Stimulated activated CD4-positive, alpha-beta T cell treated with anti-CD3 and anti-CD28 coated beads, Interleukin-12 subunit alpha, Interleukin-12 subunit beta, amount 100 ng/mL, for 24 hours (primary cell): ENCODE results near the gene P2RX1.
A peak's percentile ranks its signal among the peaks of the same experiment; 100 is the strongest.

Source experiments
- DNase-seq, 2 experiments: peaks; one replicate each; pipeline ENCODE4 v3.0.0-alpha.2; 2020; ENCODE audit warnings: low read depth in 2 of 2

Gene P2RX1

DNA sequence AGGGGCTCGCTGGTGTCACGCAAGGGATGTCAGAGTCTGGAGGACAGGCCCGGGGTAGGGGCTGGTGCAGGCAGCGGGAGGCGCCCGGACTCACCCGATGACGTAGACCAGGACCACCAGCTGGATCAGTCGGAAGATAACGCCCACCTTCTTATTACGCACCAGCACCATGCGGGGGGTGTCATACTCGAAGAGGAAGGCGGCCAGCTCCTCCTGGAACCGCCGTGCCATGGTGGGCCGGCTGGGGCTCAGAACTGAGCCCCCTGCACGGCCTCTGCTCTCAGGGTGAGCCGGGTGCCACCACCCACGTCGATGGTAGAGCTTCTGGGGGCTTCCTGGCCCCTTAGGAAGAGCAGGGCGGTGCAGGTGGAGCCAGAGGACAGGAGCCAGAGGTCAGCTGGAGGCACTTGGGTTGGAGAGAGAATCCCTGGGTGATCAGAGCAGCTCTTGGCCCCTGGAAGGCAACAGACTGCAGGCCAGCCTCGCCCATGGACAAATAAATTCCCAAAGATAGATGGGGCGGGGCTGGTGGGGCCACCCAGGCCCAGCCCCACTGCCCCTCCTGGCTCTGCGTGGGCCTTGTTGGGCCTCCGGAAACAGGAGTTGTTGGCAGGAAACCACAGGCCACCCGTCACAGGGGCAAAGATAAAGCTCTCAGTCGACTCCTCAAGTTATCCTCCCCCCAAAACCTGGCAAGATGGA lies at the start of gene P2RX1:
Gene P2RX1 (minus strand): TSS at position 471 of the 702 bp plus-strand sequence. CDS start 240 bp downstream, at position 231.
- DNase-seq = no peak

DNA sequence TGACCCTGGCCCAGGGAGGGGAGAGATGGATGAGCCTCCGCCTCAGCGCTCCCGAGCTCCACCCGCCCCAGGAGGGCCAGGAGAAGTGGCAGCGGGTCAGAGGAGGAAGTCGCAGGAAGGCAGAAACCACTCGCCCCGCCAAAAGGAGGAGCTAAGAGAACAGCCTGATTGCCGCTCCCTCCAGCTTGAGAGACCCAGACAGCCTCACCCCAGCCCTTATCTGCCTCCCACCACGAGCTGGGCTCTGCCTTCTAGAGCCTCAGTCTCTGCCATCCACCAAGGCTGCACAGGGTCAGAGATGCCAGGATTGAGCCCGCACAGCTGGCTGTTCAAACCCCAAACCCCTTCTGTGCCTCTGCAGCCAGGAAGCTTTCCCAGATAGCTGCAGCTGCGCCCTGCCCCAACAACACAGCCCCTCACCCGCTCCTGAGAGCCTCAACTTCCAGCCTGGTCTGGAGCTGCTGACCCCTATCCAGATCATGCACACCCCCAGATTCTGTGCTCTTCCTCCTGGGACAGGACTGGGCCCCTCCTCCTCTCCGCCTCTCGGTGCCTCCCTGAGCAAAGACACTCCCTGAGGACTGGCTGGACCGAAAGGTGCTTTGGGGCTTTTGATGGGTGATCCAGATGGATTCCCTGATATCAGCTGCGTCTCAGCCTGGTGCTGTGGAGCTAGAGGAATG lies 49.0 kb upstream of the P2RX1 start:
- peak; percentile 44 to 72 for DNase-seq

DNA sequence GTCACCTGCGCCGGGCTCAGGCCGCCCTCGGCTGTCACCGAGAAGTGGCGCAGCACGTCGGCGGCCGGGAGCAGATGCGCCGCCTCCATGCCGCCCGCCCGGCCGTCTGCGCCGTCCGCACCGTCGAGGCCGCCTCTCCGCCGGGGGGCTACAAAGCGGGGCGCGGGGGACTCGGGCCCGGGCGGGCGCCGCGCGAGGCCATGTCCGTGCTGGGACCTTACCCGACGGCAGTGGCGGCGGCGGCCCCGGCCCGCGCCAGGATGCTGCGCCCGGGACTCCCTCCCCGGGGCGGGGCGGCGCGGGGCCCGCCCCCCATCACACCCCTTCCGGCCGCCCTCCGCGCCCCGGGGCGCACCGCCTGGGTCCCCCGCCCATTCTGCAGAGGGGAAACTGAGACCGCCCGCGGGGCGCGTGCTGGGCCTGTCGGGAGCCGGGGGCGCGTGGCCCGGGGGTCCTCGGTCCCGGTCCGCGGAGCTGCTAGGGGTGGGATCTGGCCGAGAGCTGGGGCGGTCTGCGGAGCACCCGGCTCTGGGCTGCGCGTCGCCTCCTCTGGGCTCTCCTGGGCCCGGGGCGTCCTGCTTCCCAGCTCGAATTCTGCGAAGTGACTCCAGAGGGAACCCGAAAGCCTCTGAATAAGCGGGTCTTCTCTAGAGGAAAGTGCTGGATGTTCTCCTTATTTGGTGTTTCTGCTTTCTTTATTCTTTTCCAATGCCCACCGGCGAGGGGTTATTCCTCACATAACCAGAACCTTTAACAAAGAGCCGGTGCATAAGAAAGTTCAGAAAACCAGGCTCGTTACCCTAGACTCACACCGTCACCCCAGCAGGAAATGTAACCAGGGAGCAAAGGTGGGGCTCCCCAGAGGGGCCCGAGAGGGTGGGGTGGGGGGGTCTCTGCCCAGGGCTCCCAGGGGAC lies 48.2 kb upstream of the P2RX1 start, which contains the start of gene ATP2A3:
Gene ATP2A3 (minus strand): TSS at position 235 of the 915 bp plus-strand sequence. CDS start 146 bp downstream, at position 89.
- DNase-seq = peak; percentile 37 to 59

DNA sequence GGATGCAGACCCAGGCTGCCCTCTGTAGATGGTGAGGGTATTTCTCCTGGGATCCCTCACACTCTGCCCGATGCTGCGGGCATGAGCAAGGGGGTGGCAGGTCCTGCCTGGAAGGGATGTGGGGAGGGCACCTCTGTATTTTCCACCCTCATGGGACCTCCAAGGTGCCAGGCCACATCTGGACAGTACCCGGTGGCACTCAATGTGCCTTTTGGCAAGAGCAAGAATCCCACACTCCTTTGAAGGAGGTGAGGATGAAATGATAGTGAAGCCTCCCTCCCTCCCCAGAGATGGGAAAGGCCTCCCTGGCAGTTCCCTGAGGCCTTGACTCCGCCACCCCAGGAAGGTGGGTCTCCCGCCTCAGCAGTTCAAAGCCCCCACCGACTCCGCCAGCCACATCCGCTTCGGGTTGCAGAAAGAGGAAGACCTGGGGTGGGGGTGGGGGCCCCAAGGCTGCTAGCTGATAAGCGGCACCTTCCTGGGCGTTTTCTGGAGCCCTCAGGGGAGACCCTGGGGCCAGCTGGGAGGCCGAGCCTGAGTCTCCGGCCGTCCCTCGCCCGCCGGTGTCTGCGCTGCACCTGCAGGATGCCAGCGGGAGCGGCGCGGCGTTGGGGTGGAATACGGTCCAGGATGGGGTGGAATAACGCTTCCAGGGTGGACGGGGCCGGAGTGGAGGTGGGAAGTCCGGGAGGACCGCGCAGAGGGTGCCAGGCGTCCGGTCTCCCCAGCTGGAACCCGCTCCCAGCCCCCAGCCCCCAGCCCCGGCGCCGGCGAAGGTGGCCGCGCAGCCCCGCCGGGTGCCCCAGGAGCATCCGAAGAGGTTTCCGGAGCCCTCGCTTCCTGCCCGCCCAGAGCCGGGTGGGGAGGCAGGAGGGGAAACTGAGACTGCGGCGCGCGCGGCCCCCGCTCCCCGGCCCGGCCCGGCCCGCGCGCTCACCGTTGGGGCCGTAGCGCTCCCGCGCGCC lies 47.3 kb upstream of the P2RX1 start:
- DNase-seq = peak; percentile 24 to 46

DNA sequence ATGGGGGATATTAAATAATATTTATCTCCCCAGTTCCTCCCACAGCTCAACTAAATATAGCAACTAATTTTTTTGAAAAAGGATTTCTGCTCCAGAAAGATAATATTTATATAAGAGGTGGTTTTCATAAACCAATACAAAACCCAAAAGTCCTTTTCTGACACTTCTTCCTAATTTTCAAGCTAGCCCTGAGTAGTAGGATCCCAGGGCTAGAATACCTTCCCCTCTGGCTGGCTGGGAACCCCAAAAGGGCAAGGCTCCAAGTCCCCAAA lies 46.6 kb upstream of the P2RX1 start:
- DNase-seq = no peak

DNA sequence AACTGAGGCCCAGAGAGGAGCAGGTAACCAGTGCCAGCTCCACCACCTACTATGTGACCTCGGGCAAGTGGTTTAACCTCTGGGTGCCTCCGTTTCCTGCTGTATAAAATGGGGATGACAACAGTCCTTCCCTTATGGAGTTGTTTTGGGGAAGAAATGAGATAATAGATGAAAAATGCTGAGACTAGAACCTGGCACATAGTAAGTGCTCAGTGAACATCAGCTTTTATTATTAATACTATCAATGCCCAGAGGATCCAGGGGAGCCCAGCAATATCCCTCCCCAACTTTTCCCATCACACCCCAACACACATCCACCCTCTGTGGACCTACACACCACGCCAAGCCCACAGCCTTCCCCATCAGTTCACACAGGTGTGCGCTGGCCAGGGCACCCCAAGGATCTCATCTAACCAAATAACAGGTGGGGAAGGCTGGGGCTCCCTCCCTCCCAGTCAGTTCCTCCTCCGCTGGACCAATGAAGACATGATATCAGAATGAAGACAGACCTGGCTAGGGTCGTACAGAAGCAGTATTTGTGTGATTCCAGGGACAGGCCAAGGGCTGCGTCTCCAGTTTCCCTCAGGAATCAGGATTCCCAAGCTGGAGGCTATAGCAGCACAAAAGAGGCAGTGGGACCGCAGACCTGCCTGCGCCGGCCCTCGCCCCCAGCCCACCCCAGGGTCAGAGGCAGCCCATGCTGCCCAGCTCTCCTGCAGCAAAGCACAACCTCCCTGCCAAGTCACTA lies 46.1 kb upstream of the P2RX1 start:
- no peak for DNase-seq

DNA sequence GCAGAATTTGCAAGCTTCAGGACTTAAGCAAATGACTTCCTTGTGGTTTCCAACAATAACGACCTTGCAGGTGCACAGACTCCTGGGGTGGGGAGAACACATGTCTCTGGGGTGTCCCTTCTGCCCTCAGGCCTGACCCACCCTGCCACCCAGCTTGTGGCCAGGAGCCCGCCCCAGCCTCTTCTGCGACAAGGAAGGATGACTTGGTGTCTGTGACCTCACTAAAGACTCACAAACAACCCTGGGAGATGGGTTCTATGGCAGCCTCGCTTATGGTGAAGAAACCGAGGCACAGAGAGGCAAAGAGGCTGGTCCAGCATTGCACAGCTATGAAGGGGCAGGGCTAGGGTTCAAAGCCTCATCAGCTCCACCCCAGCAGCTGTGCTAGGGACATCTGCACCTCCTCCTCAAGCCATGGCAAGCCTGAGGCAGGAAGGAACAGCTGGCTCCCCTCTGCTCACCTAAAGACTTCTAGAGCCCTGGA lies 45.3 kb upstream of the P2RX1 start:
- no peak for DNase-seq

DNA sequence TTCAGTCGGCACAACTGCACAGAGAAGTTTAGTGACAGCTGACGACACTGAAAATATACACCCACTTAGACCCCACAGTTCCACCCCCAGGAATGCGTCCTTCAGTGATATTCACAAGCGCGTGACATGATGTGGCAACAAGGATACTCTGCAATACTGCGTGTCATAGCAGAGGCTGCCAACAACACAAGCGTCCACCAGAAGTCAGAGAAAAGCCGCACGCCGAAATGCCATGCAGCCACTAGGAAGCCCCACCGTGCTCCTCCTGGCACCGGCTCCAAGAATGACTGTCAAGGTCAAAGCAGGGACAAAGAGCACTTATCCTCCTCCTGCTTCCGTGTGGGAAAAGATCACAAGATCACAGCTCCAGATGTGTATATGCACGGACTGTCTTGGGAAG lies 44.5 kb upstream of the P2RX1 start:
- no peak for DNase-seq

DNA sequence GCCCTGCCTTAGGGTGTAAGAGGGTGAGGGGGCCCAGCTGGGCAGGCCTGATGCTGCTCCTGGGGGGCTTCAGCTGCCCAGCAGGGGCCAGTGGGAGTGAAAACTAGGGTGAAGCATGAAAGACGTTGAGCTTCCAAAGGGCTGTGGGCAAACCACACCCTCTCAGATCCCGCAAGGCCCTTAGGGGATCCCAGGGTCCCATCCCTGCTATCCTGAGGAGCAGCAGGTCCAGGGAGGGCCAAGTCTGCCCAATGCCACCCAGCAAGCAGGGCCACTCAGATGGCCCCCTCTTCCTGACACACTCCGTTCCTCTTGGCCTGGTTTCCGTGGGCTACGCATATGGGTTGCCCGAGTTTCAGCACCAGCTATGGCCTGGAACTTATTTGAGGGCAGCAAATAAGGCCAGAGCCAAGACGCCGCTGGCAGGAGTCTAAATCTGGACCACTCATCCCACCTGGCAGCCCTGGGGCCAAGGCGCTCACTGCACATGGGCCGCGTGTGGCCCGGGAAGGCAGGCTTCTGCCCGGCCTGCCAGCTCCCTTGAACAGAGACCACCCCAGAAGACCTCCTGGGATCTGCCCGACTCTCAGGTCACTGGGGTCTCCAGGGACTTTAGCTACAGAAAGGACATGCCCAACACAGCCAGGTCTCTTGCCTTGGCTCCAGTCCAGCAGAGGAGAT lies 43.8 kb upstream of the P2RX1 start:
- no peak for DNase-seq

DNA sequence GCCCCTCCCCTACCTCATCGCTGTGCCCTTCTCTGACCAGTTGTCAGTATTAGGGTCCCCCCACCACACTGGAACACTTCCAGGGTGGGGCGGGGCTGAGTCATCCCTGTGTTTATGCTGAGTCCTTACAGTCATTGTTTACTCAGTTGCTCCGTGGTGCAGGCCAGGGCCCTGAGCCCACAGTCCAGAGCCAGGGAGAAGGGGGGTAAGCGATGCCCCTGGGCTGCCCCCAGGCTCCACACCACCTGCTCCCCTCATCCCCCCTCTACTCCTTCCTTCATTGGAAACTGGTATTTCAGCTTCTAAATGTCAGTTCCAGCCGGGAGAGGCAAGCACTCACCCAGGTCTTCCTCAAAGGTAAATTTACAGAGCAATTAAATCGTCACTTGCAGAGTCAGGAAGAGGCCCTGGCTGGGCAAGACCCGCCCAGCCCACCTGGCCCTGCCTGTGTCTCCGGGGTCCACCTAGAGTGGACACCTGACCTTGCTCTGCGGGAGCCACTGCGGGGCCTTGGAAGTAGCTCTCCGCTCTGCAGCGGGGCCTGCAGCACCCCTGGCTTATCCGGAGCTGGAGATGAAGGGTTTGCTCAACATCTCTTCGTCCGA lies 43.1 kb upstream of the P2RX1 start:
- no peak for DNase-seq

DNA sequence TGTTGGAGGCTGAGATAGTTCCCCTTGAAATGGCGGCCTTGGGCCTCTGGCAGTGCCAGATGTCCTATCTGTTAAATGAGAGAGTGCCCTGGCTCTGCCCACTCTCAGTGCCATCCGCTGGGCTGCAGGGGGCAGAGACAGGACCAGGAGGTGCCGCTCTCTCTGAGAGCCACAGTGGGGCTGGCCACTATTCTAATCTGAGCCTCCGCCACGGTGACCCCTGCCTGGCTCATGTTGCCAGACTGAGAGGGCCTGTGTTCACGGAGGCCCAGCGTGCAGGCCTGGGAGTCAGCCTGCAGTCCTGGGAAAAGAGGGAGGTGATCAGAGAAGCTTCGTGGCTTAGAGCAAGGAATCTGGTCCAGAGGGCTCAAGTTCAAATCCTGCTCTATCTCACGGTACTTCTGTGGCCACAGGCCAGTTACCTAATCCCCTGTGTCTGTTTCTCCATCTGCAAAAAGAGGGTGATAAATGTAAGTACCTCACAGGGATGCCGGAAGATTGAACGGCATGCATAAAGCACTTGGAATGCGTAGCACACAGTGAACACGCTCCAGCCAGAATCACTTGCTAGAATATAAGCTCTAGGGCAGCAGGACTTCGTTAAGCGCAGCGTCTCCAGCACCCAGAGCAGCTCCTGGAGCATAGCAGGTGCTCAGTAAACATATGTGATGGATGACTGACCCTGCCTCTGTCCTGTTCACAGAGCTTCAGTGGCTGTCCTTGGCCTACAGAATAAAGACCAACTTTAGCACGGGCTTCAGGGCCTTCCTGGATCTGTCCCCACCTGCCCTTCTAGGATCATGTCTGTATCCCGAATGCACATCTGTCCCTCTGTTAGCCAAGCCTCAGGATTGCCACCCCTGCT lies 41.7 kb upstream of the P2RX1 start:
- no peak for DNase-seq

DNA sequence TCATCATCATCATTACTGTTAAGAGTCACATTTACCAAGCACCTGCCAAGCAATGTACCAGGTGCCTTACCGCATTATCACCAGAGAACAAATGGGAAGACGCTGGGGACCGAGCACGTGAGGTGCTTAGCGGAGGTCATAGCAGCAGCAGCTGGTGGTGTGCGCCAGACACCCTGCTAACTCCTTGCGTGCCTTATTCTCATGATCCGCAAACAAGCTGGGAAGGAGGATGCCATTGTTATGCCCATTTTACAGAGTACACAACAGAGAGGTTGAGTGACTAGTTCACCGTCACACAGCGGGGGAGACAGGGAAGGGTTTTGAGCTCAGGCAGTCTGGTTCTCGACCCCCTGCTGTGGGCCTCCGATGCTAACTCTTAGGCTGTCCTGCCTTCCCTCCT lies 40.7 kb upstream of the P2RX1 start:
- no peak for DNase-seq

DNA sequence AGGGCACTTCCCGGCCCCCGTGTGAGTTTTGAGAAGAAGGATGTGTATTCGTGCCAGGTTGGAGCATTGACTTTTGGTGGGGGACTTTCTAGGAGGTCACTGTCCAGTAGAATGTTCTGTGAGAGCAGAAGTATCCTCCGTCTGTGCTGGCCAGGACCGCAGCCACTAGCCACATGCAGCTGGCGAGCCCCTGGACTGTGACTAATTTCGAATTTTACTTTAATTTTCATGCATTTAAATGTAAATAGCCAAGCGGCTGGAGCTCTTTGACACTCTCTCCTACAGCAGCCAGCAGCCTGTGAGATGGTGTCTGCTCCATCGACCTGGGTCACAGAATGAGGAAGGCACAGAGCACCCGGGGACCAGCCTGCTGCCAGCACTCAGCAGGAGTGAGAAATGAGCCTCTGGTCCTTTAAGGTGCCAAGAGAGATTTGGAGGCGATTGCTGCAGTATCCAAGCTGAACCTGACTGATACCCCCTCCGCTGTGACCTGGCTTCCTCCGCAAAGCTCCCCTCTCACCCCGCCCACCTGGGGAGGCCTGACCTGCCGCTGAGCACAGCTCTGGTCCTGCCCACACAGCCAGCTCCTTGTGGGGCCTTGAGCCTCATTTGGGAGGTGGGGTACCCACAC lies 40.2 kb upstream of the P2RX1 start:
- no peak for DNase-seq

DNA sequence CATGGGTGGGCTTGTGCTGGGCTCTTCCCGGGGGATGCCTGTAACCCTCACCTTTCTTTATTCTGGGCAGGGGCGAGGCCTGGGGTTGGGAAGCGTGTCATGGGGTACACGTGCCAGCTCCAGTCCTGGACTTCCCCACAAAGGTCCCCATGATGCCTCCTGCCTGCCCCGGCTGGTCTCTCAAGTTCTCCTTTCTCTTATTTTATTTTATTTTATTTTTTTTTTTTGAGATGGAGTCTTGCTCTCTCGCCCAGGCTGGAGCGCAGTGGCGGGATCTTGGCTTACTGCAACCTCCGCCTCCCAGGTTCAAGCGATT lies 39.4 kb upstream of the P2RX1 start:
- DNase-seq = no peak

DNA sequence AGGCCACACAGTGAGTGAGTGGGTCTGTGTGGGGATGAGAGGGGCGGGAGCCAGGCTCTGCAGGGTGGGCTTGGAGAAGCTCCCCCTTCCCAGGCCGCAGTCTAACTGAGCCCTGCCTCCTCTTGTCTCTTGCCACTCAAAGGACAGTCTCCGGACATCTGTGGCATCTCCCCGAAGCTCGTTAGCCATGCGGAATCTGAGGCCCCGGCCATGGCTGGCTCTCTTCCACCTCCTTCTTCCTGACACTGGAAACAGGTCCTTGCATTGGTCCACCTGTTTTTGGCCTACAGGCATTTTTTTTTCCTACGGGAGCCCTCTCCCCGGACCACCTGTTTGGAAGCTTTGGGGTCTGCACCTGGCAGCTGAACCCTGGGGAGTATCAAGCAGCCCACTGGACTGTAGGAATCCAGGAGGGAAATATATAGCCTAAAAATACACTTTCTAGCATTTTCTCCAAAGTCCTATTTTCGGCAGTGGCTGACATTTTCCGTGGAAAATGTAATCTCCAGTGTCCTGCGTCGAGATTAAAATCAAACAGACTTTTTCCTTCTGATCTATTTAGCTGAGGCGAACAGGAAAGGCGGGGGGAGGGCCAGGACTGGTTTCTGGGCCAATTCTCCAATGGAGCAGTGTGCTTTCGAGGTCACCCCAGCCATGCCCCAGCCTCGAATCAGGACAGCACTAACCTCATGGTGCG lies 38.9 kb upstream of the P2RX1 start:
- no peak for DNase-seq

DNA sequence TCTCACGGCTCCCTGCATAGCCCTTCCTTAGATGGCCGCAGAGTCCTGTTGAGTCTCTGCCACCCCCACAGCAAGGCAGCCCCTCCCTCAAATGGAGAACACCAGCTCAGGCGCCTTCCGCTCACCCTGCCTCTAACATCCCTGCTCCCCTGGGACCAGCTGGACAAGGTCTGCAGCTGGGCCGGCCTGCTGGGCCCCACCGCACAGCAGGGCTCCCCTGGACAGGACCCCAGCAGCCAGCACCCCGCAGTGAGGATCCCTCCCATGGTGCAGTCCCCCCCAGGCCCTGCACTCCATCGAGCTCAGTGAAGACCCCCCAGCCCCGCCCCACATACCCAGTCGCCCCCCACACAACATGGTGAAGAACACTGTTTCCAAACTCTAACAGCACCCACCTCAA lies 37.8 kb upstream of the P2RX1 start:
- no peak for DNase-seq

DNA sequence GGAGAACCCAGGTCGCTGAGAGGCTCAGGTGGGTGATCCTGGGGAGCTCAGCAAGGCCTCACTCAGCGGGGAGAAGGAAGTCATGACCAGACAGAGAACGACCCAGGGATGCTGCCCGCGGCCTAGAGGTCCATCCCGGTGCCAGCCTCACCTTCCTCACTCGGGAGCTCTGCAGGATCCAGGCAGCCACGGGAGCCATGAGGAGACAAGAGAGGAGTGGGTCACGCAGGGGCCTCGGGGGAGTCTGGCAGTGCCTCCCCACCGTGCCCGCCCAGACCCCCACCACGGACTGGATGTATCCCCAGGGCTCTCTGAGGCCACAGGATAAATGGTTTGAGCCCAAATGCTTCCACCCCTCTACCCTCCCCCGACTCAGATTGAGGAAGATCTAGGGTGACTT lies 37.3 kb upstream of the P2RX1 start:
- no peak for DNase-seq

DNA sequence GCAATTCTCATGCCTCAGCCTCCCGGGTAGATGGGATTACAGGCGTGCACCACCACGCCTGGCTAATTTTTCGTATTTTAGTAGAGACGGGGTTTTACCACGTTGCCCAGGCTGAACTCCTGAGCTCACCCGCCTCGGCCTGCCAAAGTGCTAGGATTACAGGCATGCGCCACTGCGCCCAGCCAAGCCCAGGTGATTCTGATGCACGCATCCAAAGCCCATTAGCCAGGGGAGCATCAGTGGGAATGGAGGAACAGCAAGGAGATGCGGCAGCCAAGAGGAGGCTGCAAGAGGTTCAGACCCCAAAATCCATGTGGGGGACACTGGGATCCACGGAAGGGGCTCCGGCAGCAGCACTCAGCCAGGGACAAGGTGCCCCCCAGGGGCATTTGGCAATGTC lies 35.9 kb upstream of the P2RX1 start:
- DNase-seq = no peak
